Ectodermal cell (in vitro differentiated cells): ENCODE data around the gene PTPRG.

Experiments used
- H3K27ac ChIP-seq: 2 replicates; pipeline ENCODE4 v1.7.0; 2013; ENCODE audit warnings: mild to moderate bottlenecking, low read depth, low read length; ENCODE audit not compliant: insufficient read depth, poor library complexity, severe bottlenecking
- H3K27me3 ChIP-seq: 2 replicates; pipeline ENCODE4 v1.7.0; 2013; ENCODE audit warnings: mild to moderate bottlenecking, low read length; ENCODE audit not compliant: insufficient read depth, control insufficient read depth, poor library complexity, severe bottlenecking
- H3K36me3 ChIP-seq: one replicate; pipeline ENCODE4 v1.7.0; 2013; ENCODE audit warnings: low read length; ENCODE audit not compliant: control insufficient read depth, insufficient read depth
- H3K4me1 ChIP-seq: one replicate; pipeline ENCODE4 v1.7.0; 2013; ENCODE audit warnings: low read length; ENCODE audit not compliant: control insufficient read depth, insufficient read depth
- H3K4me3 ChIP-seq: 2 replicates; pipeline ENCODE4 v1.7.0; 2013; ENCODE audit warnings: low read depth, low read length, control low read depth; ENCODE audit not compliant: insufficient read depth
- H3K9me3 ChIP-seq: 2 replicates; pipeline ENCODE4 v1.7.0; 2013; ENCODE audit warnings: mild to moderate bottlenecking, low read length, moderate library complexity; ENCODE audit not compliant: control insufficient read depth
- WGBS, 2 experiments: methylation state at CpG; one replicate each; pipeline ENCODE4 v1.1.7; 2013; ENCODE audit warnings: missing lambda C conversion rate in 2 of 2; 5-methylcytosine and 5-hydroxymethylcytosine counted together

PTPRG gene

GRCh38 chr3:62052331-62052730 lies 491.0 kb downstream of the PTPRG start:
- no peaks in the 10 kb centered on the region for H3K36me3 ChIP-seq
- no peaks in the 10 kb centered on the region for H3K9me3 ChIP-seq
- 92 to 97% methylated on average over 2 of the region's 2 CpGs for WGBS, 2 experiments
- no peaks in the 10 kb centered on the region for H3K27me3 ChIP-seq
- no peaks in the 10 kb centered on the region for H3K4me1 ChIP-seq
- no peak overlapping the region for H3K27ac ChIP-seq
- no peak overlapping the region for H3K4me3 ChIP-seq

- no peak overlapping the region for H3K4me3 ChIP-seq
- H3K4me1 ChIP-seq = no peaks in the 10 kb centered on the region
- H3K9me3 ChIP-seq = no peaks in the 10 kb centered on the region
- no peaks in the 10 kb centered on the region for H3K27me3 ChIP-seq
- H3K27ac ChIP-seq = no peak overlapping the region
- WGBS, 2 experiments = 96 to 98% methylated on average over 5 of the region's 5 CpGs
- H3K36me3 ChIP-seq = no peaks in the 10 kb centered on the region
Measured at GRCh38 chr3:62056658-62057057, 495.3 kb downstream of the PTPRG start.

GRCh38 chr3:62057339-62058047 lies 496.1 kb downstream of the PTPRG start:
- Histone ChIP-seq H3K4me3 (no peak overlapping the region), H3K36me3 (no peaks in the 10 kb centered on the region), H3K9me3 (no peaks in the 10 kb centered on the region), H3K27me3 (no peaks in the 10 kb centered on the region), H3K4me1 (no peaks in the 10 kb centered on the region), H3K27ac (no peak overlapping the region)
- 94 to 95% methylated on average over 3 to 4 of the region's 4 CpGs for WGBS, 2 experiments

- WGBS, 2 experiments = 94 to 97% methylated on average over 5 of the region's 5 CpGs
- Histone ChIP-seq H3K4me1 (no peaks in the 10 kb centered on the region), H3K4me3 (no peak overlapping the region), H3K36me3 (no peaks in the 10 kb centered on the region), H3K9me3 (no peaks in the 10 kb centered on the region), H3K27me3 (no peaks in the 10 kb centered on the region), H3K27ac (no peak overlapping the region)
Measured at GRCh38 chr3:62065985-62066693, 504.8 kb downstream of the PTPRG start.

- Histone ChIP-seq H3K27me3 (no peaks in the 10 kb centered on the region), H3K4me3 (no peak overlapping the region), H3K27ac (no peak overlapping the region), H3K4me1 (no peaks in the 10 kb centered on the region), H3K36me3 (no peaks in the 10 kb centered on the region), H3K9me3 (no peaks in the 10 kb centered on the region)
- WGBS, 2 experiments = 95 to 98% methylated on average over 2 of the region's 2 CpGs
Measured at GRCh38 chr3:62068337-62068736, 507.0 kb downstream of the PTPRG start.

- 55 to 57% methylated on average over 3 to 7 of the region's 7 CpGs for WGBS, 2 experiments
- no peaks in the 10 kb centered on the region for H3K4me1 ChIP-seq
- H3K27ac ChIP-seq = no peak overlapping the region
- no peak overlapping the region for H3K4me3 ChIP-seq
- H3K27me3 ChIP-seq = no peaks in the 10 kb centered on the region
- no peaks in the 10 kb centered on the region for H3K9me3 ChIP-seq
- H3K36me3 ChIP-seq = no peaks in the 10 kb centered on the region
Measured at GRCh38 chr3:62070891-62071290, 509.5 kb downstream of the PTPRG start.

DNA sequence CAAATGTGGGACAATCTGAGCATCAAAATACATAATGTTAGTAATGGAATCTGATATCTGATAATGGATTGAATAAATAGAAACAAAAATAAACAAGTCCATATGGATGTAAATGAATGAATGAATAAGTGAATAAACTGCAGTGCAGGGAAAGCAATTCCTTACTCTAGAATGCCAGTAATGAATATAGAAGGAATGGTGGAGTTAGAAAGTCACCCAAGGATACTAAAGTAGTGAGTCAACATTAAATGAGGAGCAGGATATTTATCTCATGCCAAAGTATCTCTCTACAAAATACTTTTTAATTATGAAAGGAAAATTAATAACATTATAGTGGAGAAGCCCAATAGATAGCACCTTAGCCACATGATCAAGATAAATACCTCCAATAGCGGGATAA lies 511.7 kb downstream of the PTPRG start:
- Histone ChIP-seq H3K4me3 (no peak overlapping the region), H3K27me3 (no peaks in the 10 kb centered on the region), H3K36me3 (no peaks in the 10 kb centered on the region), H3K4me1 (no peaks in the 10 kb centered on the region), H3K27ac (no peak overlapping the region), H3K9me3 (no peaks in the 10 kb centered on the region)
- WGBS, 2 experiments = 100% methylated on average over 1 of the region's 1 CpG

DNA sequence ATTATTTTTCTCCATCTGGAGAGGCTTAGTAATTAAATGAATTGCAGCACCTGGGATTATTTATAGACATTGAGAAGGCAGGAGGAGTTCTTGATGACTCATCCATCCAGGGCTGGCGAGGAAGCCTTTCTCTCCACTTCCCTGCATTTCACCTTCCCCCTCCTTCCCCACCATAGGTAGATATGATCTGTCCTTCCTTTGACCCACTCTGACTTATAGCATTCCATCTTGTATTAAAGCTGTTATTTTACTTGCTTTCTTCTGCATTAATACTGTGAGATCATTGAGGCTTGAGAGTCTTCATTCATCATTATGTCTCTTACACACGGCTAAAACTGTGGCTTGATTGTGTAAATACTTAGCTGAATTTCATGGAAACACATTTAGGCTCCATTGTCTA lies 523.2 kb downstream of the PTPRG start:
- H3K27me3 ChIP-seq = no peaks in the 10 kb centered on the region
- no peaks in the 10 kb centered on the region for H3K36me3 ChIP-seq
- no peaks in the 10 kb centered on the region for H3K4me1 ChIP-seq
- H3K27ac ChIP-seq = no peak overlapping the region
- no peaks in the 10 kb centered on the region for H3K9me3 ChIP-seq
- 91 to 94% methylated on average over 2 of the region's 2 CpGs for WGBS, 2 experiments
- no peak overlapping the region for H3K4me3 ChIP-seq

DNA sequence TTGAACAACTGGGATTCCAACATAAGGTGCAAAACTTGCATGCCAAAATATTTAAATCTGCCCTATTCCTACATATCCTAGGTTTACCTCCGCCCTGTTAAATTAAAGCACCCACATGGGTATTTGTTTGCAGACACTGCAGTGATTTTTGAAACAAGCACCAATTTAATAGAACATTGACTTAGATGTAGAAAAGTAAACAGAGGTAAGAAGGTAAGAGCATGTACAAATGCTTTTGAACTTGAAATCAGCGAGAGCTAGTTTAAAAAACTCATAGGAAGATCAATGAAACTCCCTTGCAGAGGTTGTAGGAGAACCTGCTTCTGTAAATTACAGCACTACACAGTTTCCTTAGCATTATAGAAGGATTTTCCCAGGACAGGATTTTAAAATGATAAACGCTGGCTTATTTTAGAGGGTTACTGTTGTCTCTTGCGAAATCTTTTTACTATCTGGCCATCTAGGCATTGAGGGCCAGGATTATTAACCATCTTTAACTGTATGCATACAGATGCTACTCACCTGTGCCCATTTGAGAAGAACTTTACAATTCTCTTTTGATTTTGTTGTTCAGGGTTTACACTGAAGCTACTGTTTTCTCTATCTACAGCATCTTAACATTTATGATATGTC lies 527.2 kb downstream of the PTPRG start:
- no peaks in the 10 kb centered on the region for H3K36me3 ChIP-seq
- no peaks in the 10 kb centered on the region for H3K27me3 ChIP-seq
- H3K27ac ChIP-seq = no peak overlapping the region
- no peaks in the 10 kb centered on the region for H3K4me1 ChIP-seq
- no peak overlapping the region for H3K4me3 ChIP-seq
- WGBS, 2 experiments = 79 to 85% methylated on average over 4 of the region's 4 CpGs
- H3K9me3 ChIP-seq = no peaks in the 10 kb centered on the region

DNA sequence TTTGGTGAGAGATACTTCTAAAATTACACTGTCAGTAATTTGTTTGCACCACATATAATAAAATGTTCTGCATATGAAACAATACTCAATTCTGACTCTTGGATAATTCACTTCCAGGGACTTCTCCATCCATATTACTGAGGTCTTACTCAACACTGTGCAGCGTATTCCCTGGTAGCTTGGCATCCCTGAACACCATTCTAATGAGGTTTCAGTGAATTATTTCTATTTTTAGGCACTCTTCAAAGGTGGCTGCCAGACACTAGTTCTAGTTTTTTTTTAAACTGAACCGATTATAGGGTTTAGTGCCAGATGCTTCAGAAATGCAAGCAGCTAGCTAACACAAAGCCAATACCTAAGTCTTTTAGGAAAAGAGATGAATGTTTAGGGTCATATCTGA lies 528.7 kb downstream of the PTPRG start:
- H3K27me3 ChIP-seq = no peaks in the 10 kb centered on the region
- H3K36me3 ChIP-seq = no peaks in the 10 kb centered on the region
- no peak overlapping the region for H3K27ac ChIP-seq
- H3K4me3 ChIP-seq = no peak overlapping the region
- H3K4me1 ChIP-seq = no peaks in the 10 kb centered on the region
- 90 to 96% methylated on average over 2 of the region's 2 CpGs for WGBS, 2 experiments
- no peaks in the 10 kb centered on the region for H3K9me3 ChIP-seq
